Prostate gland (tissue), 2 donors: ENCODE measurements around the gene OR1I1.

Experiments used
- CTCF ChIP-seq, 4 experiments: fragments of 200-600 bp in 2 of 4; fragments of 450-650 bp in 2 of 4; sonication (generic) in 2 of 4; IDR thresholded peaks; 1 replicate in 3 of 4; 2 replicates in 1 of 4; pipeline ENCODE4 v1.5.1; 2016 to 2019; ENCODE audit warnings: antibody characterized with exemption in 4 of 4, mild to moderate bottlenecking in 2 of 4, moderate library complexity in 2 of 4
- POLR2A ChIP-seq: fragments of 450-650 bp; IDR thresholded peaks from one replicate; pipeline ENCODE4 v1.6.1; 2016; ENCODE audit warnings: antibody characterized with exemption, mild to moderate bottlenecking

DNA sequence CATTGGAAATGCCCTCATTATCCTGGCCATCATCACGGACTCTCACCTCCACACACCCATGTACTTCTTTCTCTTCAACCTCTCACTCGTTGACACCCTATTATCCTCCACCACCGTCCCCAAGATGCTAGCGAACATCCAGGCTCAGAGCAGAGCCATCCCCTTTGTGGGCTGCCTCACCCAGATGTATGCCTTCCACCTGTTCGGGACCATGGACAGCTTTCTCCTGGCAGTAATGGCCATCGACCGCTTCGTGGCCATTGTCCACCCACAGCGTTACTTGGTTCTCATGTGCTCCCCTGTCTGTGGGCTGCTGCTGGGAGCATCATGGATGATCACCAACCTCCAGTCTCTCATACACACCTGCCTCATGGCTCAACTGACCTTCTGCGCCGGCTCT is 5.2 kb downstream of the OR1I1 start:
- TF ChIP-seq CTCF (IDR thresholded peaks at IDR 0.05) (no peak), POLR2A (no peak)
